Calu3 (cell line): ENCODE results near the gene MLLT3. TPM values are rescaled to one million over a fixed set of nuclear protein-coding genes. Genes with fewer than 3 reads are reported as not detected.

Experiments
- BruUV-seq: library from RNA; stranded (reverse); fragments of 400-500 nt; replicated peaks from 2 replicates; lab custom pipeline; 2021; lab: Mats Ljungman, UMichigan
- CTCF ChIA-PET: fragments of 300-600 bp; sonication (Branson Sonifier 250); formaldehyde crosslinking; loops from one replicate; lab custom pipeline; 2022; ENCODE audit warnings: antibody characterized with exemption; lab: Charles Lee
- DNase-seq: peaks from one replicate; pipeline ENCODE4 v3.0.0; 2022
- H3K27ac Mint-ChIP-seq: one replicate; pipeline ENCODE4 v1.8.0; 2022; ENCODE audit warnings: mixed read lengths; ENCODE audit not compliant: unreplicated experiment
- H3K27me3 Mint-ChIP-seq: one replicate; pipeline ENCODE4 v1.8.0; 2022; ENCODE audit warnings: mixed read lengths; ENCODE audit not compliant: unreplicated experiment
- H3K36me3 Mint-ChIP-seq: one replicate; pipeline ENCODE4 v1.8.0; 2022; ENCODE audit warnings: mild to moderate bottlenecking, moderate library complexity, mixed read lengths; ENCODE audit not compliant: insufficient read depth, unreplicated experiment
- H3K4me1 Mint-ChIP-seq: one replicate; pipeline ENCODE4 v1.8.0; 2022; ENCODE audit warnings: mild to moderate bottlenecking, low read depth, mixed read lengths; ENCODE audit not compliant: unreplicated experiment
- H3K4me3 Mint-ChIP-seq: one replicate; pipeline ENCODE4 v1.8.0; 2022; ENCODE audit warnings: mild to moderate bottlenecking, low read depth, moderate library complexity, mixed read lengths; ENCODE audit not compliant: unreplicated experiment
- H3K9me3 Mint-ChIP-seq: one replicate; pipeline ENCODE4 v1.8.0; 2022; ENCODE audit warnings: low read depth, mixed read lengths; ENCODE audit not compliant: unreplicated experiment
- intact Hi-C: fragments of 100-400 bp; cut with micrococcal nuclease; formaldehyde crosslinking; loops from one replicate; pipeline ENCODE4 v1.10.0; 2022; ENCODE audit not compliant: unreplicated experiment
- total RNA-seq: library from RNA; stranded (reverse); gene quantifications from 2 replicates; pipeline ENCODE4 v1.2.3, GENCODE V29; 2022
- TF ChIP-seq, protein P1 (sequence below): fragments of 200-600 bp; IDR thresholded peaks from one replicate; pipeline ENCODE4 v1.8.0; 2022; ENCODE audit warnings: antibody characterized with exemption; ENCODE audit not compliant: unreplicated experiment

The MLLT3 gene
- total RNA-seq, 1 experiment from 2014 or later: 23.1 TPM

GRCh38 chr9:20597862-20598261 lies 24.4 kb downstream of the MLLT3 start:
- H3K27ac Mint-ChIP-seq: no peak overlapping the region
- intact Hi-C loops: no loop called here
- TF ChIP-seq, protein P1, sequence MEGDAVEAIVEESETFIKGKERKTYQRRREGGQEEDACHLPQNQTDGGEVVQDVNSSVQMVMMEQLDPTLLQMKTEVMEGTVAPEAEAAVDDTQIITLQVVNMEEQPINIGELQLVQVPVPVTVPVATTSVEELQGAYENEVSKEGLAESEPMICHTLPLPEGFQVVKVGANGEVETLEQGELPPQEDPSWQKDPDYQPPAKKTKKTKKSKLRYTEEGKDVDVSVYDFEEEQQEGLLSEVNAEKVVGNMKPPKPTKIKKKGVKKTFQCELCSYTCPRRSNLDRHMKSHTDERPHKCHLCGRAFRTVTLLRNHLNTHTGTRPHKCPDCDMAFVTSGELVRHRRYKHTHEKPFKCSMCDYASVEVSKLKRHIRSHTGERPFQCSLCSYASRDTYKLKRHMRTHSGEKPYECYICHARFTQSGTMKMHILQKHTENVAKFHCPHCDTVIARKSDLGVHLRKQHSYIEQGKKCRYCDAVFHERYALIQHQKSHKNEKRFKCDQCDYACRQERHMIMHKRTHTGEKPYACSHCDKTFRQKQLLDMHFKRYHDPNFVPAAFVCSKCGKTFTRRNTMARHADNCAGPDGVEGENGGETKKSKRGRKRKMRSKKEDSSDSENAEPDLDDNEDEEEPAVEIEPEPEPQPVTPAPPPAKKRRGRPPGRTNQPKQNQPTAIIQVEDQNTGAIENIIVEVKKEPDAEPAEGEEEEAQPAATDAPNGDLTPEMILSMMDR: no peak
- H3K4me1 Mint-ChIP-seq: peaks cover 7% of the 10 kb centered on the region
- H3K9me3 Mint-ChIP-seq: no peaks in the 10 kb centered on the region
- no TSS peak for BruUV-seq
- DNase-seq: no peak
- CTCF ChIA-PET: interaction anchor here (0.6 to 1.3 kb wide), 3 partner anchors 10 to 473 kb away, joined by 3 to 4 read pairs (median 3); no protein-coding TSS in a partner anchor
- no peak overlapping the region for H3K4me3 Mint-ChIP-seq
- H3K27me3 Mint-ChIP-seq: no peaks in the 10 kb centered on the region
- no peaks in the 10 kb centered on the region for H3K36me3 Mint-ChIP-seq

DNA sequence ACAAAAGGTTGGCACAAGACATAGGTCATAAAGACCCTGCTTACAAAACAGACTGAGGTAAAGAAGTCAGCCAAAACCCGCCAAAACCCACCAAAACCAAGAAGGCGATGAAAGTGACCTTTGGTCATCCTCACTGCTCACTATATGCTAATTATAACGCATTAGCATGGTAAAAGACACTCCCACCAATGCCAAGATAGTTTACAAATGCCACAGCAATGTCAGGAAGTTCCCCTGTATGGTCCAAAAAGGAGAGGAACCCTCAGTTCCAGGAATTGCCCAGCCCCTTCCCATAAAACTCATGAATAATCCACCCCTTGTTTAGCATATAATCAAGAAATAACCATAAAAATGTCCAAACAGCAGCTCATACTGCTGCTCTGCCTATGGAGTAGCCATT lies 27.7 kb downstream of the MLLT3 start:
- CTCF ChIA-PET: no interaction called here
- TF ChIP-seq, protein P1: no peak
- BruUV-seq: no TSS peak
- Mint-ChIP-seq H3K9me3 (no peaks in the 10 kb centered on the region), H3K36me3 (no peaks in the 10 kb centered on the region), H3K4me1 (peaks cover 9% of the 10 kb centered on the region), H3K27me3 (no peaks in the 10 kb centered on the region), H3K4me3 (no peak overlapping the region), H3K27ac (no peak overlapping the region)
- DNase-seq: no peak
- intact Hi-C loops: no loop called here

GRCh38 chr9:20593537-20593936 lies 28.8 kb downstream of the MLLT3 start:
- CTCF ChIA-PET: no interaction called here
- intact Hi-C loops: no loop called here
- no TSS peak for BruUV-seq
- TF ChIP-seq, protein P1: no peak
- H3K36me3 Mint-ChIP-seq: no peaks in the 10 kb centered on the region
- peaks cover 9% of the 10 kb centered on the region for H3K4me1 Mint-ChIP-seq
- DNase-seq: no peak
- H3K9me3 Mint-ChIP-seq: no peaks in the 10 kb centered on the region
- H3K27ac Mint-ChIP-seq: no peak overlapping the region
- H3K4me3 Mint-ChIP-seq: no peak overlapping the region
- H3K27me3 Mint-ChIP-seq: no peaks in the 10 kb centered on the region

- no peaks in the 10 kb centered on the region for H3K27me3 Mint-ChIP-seq
- H3K36me3 Mint-ChIP-seq: no peaks in the 10 kb centered on the region
- no peaks in the 10 kb centered on the region for H3K9me3 Mint-ChIP-seq
- TF ChIP-seq, protein P1: no peak
- intact Hi-C loops: no loop called here
- H3K4me3 Mint-ChIP-seq: no peak overlapping the region
- DNase-seq: no peak
- peaks cover 9% of the 10 kb centered on the region for H3K4me1 Mint-ChIP-seq
- H3K27ac Mint-ChIP-seq: no peak overlapping the region
- CTCF ChIA-PET: no interaction called here
- BruUV-seq: no TSS peak
These were observed 29.2 kb downstream of the MLLT3 start for GRCh38 chr9:20593105-20593504.
